Activated CD8-positive, alpha-beta memory T cell treated with anti-CD3 and anti-CD28 coated beads, Interleukin-2, amount 50 U/mL, for 1 hour (primary cell): ENCODE measurements around the gene SCAF8.
"Not testable (repeated sequence)": the region's sequence is repeated elsewhere in the genome, so short reads cannot be mapped to it uniquely, and the experiment has no call there.

Experiments
- DNase-seq: peaks from one replicate; pipeline ENCODE4 v3.0.0-alpha.2; 2020; ENCODE audit errors: extremely low read depth

SCAF8 gene

DNA sequence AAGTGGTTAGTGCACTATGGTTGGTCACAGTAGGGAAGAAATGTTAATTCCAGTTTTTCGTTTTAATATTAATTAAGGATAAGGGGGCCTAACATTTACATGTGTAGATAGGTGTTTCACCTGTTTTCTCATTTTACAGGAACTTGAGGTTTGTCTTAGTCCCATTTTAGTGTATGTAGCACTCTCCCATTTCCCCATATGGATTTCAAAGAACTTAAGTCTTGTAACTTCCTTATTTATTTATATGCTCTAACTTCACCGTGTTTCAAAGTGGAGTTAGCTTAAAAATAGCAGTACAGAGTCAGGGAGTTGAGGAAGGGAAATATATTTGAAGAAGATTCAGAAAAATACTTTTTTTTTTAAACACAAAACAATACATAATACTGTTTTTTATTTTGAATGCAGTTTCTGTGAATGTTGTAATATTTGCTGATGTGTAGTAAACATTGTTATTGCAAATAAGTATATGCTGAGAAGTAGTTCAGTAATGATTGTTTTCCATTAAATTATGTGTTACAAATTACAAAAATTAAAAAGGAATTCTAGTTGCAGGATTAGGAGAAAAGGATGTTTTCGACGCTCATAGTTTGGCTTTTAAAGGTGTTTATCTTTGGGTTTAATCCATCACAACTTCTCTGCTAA is 3.5 kb downstream of the SCAF8 start:
- no peak for DNase-seq

GRCh38 chr6:154737424-154737823 is 4.2 kb downstream of the SCAF8 start:
- no peak for DNase-seq

- no peak for DNase-seq
Observed at GRCh38 chr6:154738551-154738961, 5.3 kb downstream of the SCAF8 start.

GRCh38 chr6:154740658-154741057 is 7.4 kb downstream of the SCAF8 start:
- DNase-seq: no peak

GRCh38 chr6:154742891-154743290 is 9.7 kb downstream of the SCAF8 start:
- DNase-seq: no peak

DNA sequence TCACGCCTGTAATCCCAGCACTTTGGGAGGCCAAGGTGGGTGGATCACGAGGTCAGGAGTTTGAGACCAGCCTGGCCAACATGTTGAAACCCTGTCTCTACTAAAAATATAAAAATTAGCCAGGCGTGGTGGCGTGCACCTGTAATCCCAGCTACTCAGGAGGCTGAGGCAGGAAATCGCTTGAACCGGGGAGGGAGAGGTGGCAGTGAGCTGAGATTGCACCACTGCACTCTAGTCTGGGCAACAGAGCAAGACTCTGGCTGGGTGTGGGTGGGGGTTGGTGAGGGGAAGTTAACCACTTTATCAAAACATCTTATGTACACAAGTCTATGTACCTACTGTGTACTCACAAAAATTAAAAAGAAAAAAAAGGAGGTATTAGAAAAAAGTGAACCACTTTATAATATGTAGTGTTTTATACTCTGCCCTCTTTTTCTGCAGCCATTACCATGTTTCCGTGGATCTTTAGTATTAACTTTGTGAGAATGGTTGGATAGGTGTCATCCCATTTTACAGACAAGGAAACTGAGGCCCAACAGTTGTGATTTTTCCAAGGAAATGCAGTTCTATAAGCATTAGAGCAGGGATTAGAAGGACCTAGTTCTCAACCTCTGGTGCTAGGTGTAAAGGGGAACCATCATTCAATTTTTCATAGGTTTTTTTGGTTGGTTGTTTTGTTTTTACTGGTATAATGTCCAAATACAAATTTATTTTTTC is 11.0 kb downstream of the SCAF8 start:
- not testable (repeated sequence) for DNase-seq

DNA sequence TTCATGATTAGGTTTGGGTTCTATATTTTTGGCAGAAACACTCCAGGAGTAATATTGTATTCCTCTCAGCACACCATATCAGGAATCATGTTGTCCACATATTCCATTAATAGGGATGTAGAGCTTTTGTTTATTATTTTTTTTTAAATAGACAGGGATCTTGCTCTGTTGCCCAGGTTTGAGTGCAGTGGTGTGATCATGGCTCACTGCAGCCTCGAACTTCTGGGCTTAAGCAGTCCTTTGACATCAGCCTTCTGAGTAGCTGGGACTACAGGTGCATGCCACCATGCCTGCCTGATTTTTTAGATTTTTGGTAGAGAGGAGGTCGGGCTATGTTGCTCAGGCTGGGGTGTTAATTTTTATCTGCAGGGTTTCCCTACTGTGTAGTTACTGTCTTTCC is 12.0 kb downstream of the SCAF8 start:
- no peak for DNase-seq

- no peak for DNase-seq
Observed at GRCh38 chr6:154749341-154749740, 16.1 kb downstream of the SCAF8 start.

DNA sequence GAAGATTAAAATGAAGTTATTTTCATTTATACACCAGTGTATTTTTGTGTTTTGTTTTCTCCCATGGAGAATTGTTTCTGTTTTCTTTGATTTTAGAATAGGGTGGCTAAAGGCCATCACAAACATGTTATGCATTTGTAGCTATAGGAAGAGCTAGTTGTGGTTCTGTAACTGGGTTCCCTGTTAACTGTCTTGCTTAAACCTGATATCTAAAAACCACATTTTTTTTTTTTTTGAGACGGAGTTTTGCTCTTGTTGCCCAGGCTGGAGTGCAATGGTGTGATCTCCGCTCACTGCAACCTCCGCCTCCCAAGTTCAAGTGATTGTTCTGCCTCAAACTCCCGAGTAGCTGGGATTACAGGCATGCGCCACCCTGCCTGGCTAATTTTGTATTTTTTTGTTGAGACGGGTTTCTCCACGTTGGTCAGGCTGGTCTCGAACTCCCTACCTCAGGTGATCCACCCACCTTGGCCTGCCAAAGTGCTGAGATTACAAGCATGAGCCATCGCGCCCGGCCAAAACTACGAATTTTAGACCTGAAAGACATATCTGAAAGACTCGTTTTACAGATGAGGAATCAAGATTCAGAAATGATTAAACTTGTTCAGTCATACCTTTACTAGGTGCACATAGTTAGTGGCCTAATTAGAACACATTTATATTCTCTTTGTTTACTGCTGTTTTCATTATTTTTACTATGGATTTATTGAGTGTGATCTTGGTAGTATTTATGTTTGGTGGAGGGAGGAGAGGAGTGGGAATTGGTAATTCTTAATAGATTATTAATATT is 18.0 kb downstream of the SCAF8 start:
- DNase-seq: no peak

DNA sequence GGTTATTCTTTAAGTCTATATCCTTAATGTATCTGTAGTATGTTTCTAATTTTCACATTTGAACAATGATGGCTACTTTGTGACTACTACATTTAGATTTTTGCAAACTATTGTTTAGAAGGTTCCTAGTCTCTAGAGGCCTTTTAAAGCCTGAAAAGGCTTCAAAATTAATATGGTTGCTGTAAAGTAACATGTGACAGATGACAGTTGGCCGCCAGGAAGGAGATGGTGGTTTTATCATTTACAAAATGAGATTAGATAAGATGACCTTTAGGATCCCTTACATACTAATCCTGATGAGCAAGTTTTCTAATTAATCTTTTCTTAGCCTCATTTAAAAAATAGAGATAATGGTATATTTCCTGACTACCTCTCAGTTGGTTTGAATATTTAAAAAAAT is 18.8 kb downstream of the SCAF8 start:
- no peak for DNase-seq

DNA sequence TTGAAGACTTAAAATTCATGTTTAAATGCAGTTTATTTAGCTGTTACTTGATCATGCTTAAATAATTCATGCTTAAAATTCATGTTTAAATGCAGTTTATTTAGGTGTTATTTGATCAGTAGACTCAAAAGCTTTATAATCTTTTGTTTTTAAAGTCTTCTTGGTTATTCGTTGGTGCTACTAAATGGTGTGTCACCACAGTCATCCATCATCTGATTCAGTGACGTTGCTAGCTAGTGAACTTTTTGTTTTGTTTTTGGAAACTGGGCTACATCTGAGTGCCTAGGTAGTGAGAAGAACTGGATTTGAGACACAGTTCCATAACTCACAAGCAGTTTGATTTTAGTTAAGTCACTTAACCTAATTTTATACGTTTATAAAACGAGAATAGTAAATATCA is 20.9 kb downstream of the SCAF8 start:
- no peak for DNase-seq

DNA sequence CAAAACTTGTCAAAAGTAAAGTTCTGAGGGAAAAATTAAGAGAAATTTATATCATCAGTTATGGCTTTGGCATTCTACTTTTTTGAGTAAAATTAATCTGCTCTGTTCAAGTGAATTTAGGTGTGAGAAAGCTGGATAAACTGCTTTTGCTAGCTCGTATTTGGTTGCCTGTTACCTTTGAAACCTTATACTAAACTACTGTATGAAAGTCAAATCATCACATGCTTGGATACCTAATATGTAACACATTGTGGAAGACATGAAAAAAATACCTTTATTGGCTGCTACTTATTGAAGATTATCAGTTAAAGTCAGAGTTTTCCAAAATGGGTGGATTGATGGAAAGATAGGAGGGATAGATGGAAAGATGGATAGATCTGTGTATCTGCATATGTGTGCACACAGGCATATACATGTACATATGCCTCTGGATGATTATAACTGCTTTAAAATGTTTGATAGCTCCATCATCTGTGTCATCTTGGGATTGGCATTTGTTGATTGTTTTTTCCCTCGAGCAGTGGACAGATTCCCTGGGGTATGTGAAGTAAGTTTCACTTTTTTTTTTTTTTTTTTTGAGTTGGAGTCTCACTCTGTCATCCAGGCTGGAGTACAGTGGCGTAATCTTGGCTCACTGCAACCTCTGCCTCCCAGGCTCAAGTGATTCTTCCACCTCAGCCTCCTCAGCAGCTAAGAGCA is 24.3 kb downstream of the SCAF8 start:
- no peak for DNase-seq

DNA sequence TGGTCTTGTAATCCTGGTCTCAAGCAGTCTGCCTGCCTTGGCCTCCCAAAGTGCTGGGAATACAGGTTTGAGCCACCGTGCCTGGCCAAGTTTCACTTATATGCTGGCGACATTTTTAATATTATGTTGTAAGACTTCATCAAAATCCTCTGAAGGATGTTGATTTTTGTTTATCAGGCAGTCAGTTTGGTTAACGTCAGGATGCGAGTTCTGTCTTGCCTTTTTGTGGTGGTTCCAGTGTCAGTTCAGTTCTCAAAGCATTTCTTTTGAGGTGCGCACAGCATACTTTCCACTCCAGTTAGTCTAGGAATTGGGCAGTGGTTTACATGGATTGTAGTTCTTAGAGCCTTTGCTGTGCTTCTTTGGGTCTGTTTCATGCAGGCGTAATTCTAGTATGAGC is 24.9 kb downstream of the SCAF8 start:
- DNase-seq: no peak

DNA sequence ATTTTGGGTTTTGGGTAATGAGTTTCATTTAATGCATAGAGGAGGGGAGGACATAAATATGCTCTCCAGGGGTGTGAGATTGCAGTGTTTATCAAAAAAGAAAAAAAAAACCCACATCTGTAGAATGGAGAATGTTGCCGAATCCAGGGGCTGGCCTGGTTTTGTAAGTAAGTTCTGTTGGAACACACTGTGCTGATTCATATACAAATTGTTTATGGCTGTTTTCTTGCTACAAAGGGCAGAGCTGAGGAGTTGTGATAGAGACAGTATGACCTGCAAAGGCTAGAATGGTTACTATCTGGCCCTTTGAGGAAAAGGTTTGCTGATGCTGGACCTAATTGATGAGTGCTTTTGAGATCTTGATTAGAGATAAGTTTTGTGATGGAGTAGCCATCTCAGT is 30.4 kb downstream of the SCAF8 start:
- DNase-seq: no peak

- DNase-seq: no peak
Observed at GRCh38 chr6:154765273-154765672, 32.1 kb downstream of the SCAF8 start.

DNA sequence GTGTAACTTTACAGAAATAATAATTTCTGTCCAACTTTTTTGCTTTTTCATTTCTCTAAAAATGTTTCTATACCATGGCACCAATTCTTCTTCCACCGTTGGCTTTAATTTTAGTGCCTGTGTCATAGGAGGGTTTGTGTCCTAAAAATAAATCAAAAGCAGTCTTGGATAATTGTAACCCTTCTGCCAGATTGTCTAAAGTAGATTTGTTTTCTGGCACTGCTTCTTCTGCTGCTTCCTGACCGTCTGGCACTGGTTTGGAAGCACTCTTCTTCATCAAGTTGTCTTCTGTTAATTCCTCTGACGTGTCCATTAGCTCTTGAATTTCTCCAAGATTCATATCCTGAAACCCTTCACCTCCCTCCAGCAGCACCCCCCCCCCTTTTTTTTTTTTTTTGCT is 33.1 kb downstream of the SCAF8 start:
- no peak for DNase-seq

DNA sequence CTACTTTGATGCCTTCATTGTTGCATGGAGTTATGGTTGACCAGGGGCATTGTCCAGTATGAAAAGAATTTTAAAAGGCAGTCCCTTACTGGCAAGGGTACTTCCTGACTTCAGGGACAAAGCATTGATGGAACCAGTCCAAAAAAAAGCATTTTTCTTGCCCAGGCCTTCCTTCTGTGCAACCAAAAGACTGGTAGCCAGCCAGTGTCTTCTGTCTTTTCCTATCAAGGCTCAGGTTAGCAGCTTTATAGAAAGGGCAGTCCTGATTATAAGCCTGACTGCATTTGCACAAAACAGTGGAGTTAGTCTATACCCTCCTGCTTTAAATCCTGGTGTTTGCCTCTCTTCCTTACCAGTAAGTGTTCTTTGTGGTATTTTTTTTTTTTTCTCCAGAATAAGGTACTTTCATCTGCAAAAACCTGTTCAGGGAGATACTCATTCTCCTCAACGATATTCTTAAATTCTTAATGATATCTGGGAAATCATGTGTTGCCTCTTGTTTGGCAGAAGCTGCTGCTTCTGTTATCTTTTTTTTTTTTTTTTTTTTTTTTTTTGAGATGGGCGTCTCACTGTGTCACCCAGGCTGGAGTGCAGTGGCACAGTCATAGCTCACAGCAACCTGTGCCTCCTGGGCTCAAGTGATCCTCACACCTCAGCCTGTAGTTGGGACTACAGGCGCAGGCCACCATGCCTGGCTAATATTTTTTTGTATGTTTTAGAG is 33.9 kb downstream of the SCAF8 start:
- DNase-seq: no peak

GRCh38 chr6:154768280-154768679 is 35.1 kb downstream of the SCAF8 start:
- DNase-seq: no peak

- DNase-seq: no peak
Observed at GRCh38 chr6:154773610-154774089, 40.4 kb downstream of the SCAF8 start.

DNA sequence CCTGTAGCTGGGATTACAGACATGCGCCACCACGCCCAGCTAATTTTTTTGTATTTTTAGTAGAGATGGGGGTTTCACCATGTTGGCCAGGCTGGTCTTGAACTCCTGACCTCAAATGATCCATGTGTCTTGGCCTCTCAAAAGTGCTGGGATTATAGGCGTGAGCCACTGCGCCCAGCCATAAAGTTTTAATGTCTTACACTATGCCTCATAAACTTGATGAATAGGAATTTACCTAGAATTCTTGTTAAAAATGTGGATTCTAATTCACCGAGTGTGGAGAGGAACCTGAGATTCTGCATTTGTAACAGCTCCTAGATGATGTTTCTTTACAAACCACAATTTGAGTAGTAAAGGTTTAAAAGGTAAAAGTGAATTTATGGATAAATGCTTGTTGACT is 45.9 kb downstream of the SCAF8 start:
- DNase-seq: not testable (repeated sequence)

DNA sequence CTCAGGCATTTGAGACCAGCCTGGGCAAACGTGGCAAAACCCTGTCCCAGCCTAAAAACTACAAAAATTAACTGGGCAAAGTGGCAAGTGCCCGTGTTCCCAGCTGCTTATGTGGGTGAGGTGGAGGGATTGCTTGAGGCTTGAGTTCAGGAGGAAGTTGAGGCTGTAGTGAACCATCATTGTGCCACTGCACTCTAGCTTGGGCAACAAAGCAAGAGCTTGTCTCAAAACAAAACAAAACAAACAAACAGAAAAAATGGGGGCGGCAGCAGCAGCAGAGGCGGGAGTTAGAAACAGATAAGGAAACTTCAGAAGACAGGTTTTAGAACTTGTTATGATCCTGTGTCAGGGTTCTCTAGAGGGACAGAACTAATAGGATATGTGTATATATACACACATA is 49.0 kb downstream of the SCAF8 start:
- no peak for DNase-seq
